Measurements from ENCODE around the gene DONSON.

- TF ChIP-seq POLR2A (IDR thresholded peaks at IDR 0.05) (no peak), POLR2AphosphoS5 (IDR thresholded peaks at IDR 0.05; ENCODE audit: insufficient read depth in 1 of 2, low read depth in 1 of 2) (no peak)
- TF ChIP-seq, protein P1, sequence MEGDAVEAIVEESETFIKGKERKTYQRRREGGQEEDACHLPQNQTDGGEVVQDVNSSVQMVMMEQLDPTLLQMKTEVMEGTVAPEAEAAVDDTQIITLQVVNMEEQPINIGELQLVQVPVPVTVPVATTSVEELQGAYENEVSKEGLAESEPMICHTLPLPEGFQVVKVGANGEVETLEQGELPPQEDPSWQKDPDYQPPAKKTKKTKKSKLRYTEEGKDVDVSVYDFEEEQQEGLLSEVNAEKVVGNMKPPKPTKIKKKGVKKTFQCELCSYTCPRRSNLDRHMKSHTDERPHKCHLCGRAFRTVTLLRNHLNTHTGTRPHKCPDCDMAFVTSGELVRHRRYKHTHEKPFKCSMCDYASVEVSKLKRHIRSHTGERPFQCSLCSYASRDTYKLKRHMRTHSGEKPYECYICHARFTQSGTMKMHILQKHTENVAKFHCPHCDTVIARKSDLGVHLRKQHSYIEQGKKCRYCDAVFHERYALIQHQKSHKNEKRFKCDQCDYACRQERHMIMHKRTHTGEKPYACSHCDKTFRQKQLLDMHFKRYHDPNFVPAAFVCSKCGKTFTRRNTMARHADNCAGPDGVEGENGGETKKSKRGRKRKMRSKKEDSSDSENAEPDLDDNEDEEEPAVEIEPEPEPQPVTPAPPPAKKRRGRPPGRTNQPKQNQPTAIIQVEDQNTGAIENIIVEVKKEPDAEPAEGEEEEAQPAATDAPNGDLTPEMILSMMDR (IDR thresholded peaks at IDR 0.05) = no peak
Measured at GRCh38 chr21:33578959-33579542, 9.4 kb downstream of the DONSON start.

Data from vagina (tissue), 2 donors.